Retinal pigment epithelial cell (primary cell): ENCODE measurements around the gene SUFU.

Experiments used
- DNase-seq: peaks from one replicate; pipeline ENCODE4 v3.0.0-alpha.2; 2010; ENCODE audit warnings: low read depth
- H3K4me3 ChIP-seq: 2 replicates; pipeline ENCODE4 v1.5.1; 2011; ENCODE audit warnings: mild to moderate bottlenecking, low read length, control low read depth, moderate library complexity
- TF ChIP-seq, protein P1 (sequence below): conservative IDR thresholded peaks from 2 replicates; pipeline ENCODE4 v1.5.1; 2011; ENCODE audit warnings: low read depth, low read length, control low read depth, inconsistent platforms

Gene SUFU

DNA sequence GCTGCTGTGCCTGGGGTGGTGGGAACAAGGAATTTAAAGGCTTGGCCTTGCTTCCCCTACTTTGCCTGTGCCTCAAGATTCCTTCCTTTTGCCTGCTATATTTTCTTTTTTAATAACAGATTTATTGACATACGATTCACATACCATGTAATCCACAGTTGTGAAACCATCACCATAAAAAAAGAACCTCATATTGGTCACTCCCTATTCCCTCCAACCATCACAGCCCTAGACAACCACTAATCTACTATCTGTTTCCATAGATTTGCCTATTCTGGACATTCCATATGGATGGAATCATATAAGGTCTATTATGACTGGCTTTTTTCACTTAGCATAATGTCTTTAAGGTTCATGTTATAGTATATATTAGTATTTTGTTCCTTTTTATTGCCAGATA lies 81.3 kb downstream of the SUFU start:
- DNase-seq = no peak
- TF ChIP-seq, protein P1, sequence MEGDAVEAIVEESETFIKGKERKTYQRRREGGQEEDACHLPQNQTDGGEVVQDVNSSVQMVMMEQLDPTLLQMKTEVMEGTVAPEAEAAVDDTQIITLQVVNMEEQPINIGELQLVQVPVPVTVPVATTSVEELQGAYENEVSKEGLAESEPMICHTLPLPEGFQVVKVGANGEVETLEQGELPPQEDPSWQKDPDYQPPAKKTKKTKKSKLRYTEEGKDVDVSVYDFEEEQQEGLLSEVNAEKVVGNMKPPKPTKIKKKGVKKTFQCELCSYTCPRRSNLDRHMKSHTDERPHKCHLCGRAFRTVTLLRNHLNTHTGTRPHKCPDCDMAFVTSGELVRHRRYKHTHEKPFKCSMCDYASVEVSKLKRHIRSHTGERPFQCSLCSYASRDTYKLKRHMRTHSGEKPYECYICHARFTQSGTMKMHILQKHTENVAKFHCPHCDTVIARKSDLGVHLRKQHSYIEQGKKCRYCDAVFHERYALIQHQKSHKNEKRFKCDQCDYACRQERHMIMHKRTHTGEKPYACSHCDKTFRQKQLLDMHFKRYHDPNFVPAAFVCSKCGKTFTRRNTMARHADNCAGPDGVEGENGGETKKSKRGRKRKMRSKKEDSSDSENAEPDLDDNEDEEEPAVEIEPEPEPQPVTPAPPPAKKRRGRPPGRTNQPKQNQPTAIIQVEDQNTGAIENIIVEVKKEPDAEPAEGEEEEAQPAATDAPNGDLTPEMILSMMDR = no peak
- no peak overlapping the region for H3K4me3 ChIP-seq

DNA sequence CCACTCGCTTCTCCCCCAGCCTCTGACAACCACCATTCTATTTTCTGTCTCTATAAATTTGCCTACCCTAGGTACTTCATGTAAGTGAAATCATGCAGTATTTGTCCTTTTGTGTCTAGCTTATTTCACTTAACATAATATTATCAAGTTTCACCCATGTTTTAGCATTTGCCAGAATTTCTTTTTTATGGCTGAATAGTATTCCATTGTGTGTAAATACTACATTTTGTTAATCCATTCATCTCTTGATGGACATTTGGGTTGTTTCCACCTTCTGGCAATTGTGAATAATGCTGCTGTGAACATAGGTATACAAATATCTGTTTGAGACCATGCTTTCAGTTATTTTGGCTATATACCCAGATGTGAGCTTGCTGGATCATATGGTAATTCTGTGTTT lies 83.1 kb downstream of the SUFU start:
- H3K4me3 ChIP-seq = no peak overlapping the region
- no peak for DNase-seq
- TF ChIP-seq, protein P1 = no peak

DNA sequence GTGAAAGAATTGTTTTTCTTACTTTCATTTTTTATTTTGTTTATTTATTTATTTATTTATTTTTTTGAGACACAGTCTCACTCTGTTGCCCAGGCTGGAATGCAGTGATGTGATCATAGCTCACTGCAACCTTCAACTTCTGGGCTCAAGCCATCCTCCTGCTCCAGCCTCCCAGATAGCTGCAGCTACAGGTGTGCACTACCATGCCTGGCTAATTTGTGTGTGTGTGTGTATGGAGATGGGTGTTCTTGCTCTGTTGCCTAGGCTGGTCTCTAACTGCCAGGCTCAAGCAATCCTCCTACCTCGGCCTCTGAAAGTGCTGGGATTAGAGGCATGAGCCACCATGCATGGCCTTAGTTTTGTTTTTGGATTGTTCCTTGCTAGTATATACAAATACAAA lies 85.1 kb downstream of the SUFU start:
- H3K4me3 ChIP-seq = no peak overlapping the region
- no peak for DNase-seq
- TF ChIP-seq, protein P1 = no peak

DNA sequence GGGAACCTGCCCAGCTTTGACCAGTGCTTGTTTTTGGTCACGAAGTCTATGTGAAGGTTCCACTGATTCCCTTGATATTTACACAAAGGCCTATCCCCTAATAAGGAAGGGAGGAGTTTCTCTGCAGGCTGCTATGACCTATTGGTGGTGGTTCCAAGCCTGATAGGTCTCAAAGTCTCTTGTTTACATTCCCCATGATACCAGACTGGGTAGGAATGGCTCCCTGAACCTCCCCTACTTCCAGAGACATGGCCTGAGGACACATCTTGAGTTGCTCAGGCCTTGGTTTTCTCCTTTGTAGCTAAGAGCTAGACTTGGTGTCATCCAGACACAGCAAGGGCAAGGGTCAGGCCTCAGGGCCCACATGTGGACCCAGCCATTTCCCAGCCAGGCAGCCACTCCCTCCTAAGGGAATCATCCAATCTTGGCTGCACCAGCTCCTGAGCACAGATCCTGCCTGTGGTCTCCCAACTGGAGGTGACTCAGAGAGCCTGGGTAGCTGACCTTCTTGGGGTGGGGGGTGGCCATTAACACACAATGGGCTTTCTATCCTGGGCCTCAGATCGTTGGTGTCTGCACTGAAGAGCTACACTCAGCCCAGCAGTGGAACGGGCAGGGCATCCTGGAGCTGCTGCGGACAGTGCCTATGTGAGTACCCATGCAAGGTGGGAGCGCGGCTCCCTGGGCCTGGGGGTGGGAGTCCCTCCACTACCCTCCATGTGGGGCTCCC lies 89.5 kb downstream of the SUFU start:
- TF ChIP-seq, protein P1 = no peak
- no peak overlapping the region for H3K4me3 ChIP-seq
- DNase-seq = no peak

DNA sequence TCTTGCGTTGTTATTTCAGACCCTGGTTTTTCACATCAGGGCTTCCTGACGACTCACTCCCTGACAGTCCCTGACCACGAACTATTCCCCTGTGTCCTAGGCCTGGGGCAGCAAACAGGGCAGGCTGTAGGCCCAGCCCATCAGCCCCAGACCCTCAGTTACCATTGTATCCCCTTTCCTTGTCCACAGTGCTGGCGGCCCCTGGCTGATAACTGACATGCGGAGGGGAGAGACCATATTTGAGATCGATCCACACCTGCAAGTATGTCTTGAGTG lies 90.0 kb downstream of the SUFU start:
- H3K4me3 ChIP-seq = no peak overlapping the region
- TF ChIP-seq, protein P1 = no peak
- DNase-seq = no peak

DNA sequence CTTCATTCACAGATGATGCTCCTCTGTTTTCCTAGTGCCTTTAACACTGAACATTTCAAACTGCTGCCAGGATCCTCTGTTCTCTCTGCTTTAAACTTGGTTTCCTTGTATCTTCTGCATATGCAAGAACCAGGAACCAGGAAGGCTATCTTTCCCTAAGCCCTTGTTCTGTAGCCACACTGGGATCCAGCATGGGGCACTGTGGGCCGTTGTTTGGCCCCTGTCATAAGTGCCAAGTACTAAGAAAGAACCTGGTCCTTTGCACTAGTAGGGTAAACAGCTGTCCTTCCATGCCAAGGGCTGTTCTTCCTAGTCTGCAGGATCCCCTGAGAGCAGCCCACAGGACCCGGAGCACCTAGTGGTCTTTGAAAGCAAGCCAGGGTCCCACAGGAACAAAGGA lies 91.5 kb downstream of the SUFU start:
- TF ChIP-seq, protein P1 = no peak
- no peak overlapping the region for H3K4me3 ChIP-seq
- no peak for DNase-seq

DNA sequence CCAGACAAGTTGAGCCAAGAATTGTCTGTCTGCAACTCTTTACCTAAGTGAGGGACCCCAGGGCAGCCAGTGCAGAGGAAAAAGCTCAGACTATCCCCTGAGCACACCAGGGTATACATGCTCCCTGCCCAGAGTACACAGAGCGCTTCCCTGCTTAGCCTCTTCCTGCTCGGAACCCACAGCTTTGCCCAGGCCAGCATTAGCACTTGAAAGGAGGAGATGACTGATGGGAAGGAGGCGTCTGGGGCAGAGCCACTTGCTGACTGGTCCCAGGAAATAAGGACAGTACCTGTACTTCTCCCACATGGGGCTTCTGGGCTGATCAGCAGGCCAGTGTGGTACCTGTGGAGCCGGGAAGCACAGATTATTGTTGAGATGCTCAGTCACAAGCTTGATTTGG lies 92.1 kb downstream of the SUFU start:
- TF ChIP-seq, protein P1 = no peak
- no peak overlapping the region for H3K4me3 ChIP-seq
- DNase-seq = no peak
